DMS153 treated with DMSO at 0.1 percent for 48 hours (cell line): ENCODE data around the gene IGSF6.
"Not testable (repeated sequence)": the region's sequence is repeated elsewhere in the genome, so short reads cannot be mapped to it uniquely, and the experiment has no call there.

Experiments
- DNase-seq: peaks from one replicate; lab custom pipeline; 2025; ENCODE audit not compliant: unreplicated experiment; lab: John Stamatoyannopoulos, UW

The IGSF6 gene, protein sequence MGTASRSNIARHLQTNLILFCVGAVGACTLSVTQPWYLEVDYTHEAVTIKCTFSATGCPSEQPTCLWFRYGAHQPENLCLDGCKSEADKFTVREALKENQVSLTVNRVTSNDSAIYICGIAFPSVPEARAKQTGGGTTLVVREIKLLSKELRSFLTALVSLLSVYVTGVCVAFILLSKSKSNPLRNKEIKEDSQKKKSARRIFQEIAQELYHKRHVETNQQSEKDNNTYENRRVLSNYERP

DNA sequence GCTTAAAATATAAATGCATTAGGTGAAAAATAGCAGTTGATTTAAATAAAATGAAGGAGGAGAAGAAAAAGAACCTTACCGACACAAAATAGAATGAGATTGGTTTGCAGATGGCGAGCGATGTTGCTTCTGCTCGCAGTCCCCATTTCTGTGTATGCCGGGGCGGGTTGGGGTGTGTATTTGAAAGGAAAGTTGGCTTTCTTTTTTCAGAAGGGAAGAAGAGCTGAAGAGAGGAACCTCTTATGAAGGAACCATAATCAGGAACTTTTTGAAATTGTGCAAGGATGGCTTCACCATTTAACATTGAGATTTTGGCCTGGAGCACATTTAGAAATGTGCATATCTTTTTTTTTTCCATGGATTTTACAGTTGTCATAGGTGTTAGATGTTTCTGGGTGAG lies at the start of gene IGSF6:
Gene IGSF6, minus strand, starts transcription at position 156 of the 400 bp plus-strand sequence. Its CDS starts 10 bp downstream, at position 146.
- DNase-seq = no peak

DNA sequence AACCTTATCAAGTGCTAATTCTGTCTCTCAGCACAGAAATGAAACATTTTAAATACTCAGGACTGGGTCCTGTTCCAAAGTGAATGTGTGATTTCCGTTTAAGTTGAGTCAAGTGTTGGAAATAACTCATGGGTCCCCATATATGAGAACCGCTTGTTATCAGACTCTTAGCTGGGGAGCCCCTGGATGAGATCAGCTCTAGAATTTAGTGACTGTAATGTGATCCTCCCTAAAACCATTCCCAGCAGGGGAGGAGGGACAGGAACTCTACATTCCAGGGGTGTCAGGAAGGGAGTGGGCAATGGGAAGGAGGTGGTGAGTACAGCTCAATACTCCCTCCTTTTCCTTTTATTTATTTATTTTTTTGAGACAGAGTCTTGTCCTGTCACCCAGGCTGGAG lies 48.9 kb upstream of the IGSF6 start:
- DNase-seq = no peak

DNA sequence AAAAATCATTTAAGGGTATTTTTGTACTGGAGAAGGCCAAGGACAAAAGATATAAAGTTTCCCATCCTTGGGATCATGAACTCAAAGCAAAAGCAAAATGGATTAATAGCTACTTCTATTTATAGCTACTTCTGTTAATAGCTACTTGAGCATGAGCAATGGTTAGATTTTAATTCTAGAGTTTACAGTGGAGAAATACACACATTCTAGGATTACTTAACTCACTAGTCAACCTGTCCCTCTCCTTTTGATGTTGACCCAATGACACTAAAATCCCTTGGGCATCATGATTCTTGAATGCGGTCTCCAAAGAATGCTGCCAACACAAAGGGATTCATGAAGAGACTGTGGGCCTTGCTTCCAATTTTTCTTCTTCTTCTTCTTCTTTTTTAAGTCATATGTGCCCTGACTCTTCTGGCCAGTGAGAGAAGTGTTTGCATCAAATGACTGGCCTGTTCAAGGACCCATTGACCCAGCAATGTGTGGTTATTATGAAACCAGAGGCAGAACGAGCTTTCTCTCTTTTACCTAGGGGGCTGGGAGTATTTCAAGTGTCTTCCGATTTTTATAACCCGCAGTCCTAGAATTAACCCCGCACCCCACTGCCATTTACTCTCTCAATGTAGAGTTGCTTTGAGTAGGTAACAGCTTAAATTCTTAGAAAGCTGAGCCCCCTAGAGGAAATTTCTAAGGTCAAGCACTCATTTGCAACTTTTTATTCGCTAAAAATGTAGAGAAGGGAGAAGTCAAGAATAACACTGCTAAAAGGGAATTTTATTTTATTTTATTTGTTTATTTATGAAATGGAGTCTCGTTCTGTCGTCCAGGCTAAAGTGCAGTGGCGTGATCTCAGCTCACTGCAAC lies 46.0 kb upstream of the IGSF6 start:
- DNase-seq = no peak

DNA sequence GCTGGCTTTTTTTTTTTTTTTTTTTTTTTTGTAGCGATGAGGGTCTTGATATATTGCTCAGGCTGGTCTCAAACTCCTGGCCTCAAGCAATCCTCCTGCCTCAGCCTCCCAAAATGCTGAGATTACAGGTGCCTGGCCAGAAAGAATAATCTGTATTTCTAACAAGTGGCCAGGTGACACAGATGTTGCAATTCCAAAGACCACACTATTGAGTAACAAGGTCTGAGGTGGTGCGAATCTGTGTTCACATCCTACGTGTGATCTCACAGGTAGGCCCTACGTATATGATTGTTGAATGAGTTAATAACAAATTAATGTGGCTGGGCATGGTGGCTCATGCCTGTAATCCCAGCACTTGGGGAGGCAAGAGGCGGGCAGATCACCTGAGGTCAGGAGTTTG lies 44.6 kb upstream of the IGSF6 start:
- no peak for DNase-seq

DNA sequence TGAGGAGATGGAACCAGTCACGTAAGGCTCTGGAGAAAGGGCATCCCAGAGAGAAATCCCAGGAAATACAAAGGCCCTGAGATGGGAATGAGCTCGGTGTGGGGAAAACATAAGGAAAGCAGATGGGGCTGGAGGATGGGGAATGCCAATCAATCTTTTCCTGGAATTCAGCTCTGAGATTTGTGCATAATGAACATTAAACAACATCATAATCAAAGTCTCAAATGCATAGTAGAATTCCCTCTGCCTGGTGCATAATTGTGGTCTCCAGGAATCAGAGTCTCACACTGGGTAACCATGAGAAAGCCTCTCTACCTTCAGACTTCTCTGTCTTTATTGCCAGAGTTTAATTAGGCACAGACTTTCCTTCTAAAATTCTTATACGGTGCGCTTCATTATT lies 42.2 kb upstream of the IGSF6 start:
- DNase-seq = no peak

DNA sequence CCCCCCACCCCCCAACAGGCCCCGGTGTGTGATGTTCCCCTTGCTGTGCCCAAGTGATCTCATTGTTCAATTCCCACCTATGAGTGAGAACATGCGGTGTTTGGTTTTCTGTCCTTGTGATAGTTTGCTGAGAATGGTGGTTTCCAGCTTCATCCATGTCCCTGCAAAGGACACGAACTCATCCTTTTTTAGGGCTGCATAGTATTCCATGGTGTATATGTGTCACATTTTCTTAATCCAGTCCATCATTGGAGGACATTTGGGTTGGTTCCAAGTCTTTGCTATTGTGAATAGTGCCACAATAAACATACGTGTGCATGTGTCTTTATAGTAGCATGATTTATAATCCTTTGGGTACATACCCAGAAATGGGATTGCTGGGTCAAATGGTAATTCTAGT lies 38.6 kb upstream of the IGSF6 start:
- DNase-seq = not testable (repeated sequence)

DNA sequence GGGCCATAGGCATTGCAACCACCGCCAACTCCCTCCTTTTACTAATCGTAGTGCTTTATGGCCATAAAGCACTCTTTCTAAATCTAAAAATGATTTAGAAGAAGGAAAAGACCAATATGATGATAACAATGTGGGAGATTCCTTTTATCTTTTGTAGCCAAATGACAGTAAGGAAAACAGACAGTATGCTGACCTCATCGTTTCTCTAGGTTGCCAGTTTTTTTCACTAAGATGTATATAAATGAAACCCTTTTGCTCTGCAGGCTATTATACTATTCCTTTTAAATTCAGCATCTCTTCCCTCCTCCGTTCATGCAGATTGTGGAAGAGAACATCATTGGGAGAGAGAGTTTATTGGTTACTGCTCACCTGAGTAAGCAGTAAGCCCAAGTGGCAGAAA lies 36.7 kb upstream of the IGSF6 start:
- no peak for DNase-seq

DNA sequence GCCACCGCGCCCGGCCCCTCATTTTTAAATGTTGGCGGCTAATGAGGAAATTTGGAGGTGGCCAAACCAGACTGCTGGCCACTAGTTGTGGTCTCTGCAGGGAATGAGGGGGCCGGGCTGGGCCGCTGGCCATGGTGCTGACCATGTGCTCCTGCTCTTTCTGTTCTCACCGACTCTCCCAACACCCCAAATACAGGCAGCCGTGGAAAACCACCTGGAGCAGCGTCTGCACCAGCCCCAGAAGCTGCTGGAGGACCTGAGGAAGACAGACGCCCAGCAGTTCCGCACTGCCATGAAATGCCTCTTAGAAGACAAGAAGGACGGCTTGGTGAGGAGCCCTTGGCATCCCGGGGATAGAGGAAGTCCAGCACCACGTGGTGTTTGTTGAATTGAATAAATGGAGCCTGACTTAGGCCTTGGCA lies 32.6 kb upstream of the IGSF6 start:
- no peak for DNase-seq

DNA sequence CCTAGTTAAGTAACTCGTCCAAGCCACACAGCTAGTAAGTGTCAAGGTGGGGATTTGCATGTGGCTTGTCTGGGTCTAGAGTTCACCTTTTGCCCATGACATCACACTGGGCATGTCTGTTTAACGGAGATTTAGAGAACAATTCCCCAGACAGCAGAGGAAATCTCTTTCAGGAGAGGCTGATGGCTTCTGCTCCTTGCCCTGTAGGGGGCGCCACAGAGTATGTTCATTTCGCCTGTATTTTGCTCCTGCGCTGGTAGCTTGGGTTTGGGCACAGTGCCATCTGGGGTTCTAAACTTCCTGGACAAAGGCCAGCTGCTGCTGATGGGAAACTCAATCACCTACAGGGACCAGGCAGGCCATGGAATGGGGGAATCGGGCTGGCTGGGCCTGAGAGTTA lies 31.8 kb upstream of the IGSF6 start:
- no peak for DNase-seq

DNA sequence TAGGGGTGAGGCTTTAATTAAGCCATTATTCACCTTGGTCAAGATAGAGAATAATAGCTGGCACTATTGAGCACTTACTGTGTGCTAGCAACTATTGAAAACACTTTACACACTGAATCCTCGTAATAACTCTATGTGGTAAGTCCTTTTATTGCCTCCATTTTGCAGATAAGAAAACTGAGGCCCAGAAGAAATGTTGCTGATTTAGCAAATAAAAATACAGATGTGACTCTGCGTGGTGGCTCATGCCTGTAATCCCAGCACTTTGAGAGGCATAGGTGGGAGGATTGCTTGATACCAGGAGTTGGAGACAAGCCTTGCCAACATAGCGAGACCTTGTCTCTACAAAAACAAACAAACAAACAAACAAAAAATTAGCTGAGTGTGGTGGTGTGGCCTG lies 30.8 kb upstream of the IGSF6 start:
- no peak for DNase-seq

DNA sequence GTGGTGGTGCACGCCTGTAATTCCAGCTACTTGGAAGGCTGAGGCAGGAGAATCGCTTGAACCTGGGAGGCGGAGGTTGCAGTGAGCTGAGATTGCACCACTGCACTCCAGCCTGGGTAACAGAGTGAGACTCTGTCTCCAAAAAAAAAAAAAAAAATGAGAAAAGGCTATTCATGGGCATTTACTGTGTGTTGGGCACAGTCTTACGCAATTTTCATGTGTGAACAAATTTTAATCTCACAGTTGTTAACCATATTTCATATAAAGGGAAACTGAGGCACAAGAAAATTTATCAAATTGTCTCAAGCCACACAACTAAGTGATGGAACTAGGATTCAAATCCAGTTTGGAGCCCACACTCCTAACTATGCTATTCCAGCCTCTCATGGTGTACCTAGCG lies 28.3 kb upstream of the IGSF6 start:
- DNase-seq = not testable (repeated sequence)

DNA sequence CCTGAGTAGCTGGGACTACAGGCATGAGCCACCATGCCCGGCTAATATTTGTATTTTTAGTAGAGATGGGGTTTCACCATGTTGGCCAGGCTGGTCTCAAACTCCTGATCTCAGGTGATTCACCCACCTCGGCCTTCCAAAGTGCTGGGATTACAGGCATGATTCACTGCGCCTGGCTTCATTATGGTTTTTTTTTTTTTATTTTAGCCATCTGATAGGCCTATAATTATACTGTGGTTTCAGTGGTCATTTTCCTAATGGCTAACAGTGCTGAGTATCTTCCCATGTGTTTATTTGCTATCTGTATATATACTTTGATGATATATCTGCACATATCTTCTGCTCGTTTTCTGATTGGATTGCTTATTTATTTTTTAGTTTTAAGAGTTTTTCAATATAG lies 22.0 kb upstream of the IGSF6 start:
- not testable (repeated sequence) for DNase-seq

DNA sequence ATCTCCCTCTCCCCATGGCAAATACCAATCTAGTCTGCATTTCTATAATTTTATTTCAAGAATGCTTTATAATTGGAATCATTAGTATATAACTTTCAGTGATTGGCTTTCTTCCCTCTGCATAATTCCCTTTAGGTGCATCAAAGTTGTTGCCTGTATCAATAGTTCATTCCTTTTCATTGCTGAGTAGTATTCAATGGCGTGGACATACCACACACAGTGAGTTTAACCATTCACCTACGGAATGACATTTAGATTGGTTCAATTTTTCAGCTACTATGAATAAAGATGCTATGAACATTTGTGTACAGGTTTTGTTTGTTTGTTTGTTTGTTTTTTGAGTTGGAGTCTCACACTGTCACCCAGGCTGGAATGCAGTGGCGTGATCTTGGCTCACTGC lies 21.1 kb upstream of the IGSF6 start:
- no peak for DNase-seq

DNA sequence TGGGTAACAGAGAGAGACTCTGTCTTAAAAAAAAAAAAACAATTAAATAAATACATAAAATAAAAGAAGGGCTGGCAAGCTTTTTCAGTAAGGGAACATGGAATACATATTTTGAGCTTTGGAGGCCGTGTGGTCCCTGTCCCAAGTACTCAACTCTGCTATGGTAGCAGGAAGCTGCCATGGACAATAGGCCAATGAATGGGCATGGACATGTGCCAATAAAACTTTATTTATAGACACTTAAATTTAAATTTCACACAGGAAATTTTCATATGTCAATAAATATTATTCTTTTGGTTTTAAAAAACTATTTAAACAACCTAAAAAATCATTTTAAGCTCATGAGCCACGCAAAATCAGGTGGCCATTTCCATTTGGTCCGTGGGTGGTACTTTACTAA lies 15.2 kb upstream of the IGSF6 start:
- DNase-seq = no peak

DNA sequence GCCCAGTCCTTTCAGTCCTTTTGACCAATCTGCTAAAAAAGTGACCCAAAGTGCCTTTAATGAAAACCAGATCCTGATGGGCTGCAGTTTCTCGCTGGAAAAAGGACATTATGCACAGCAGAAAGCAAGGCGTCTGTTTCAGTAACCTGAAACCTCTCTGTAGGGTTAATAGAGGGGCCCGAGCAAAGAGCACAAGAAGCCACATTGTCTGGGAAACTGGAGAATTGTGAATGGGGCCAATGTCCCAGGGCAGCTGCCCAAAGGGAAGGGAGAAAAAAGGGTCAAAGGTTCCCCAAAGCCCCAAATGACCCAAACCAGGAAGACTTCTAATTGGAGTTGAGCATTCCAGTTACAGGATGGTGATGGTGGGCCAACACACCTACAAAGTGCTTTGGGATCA lies 14.4 kb upstream of the IGSF6 start:
- DNase-seq = no peak

DNA sequence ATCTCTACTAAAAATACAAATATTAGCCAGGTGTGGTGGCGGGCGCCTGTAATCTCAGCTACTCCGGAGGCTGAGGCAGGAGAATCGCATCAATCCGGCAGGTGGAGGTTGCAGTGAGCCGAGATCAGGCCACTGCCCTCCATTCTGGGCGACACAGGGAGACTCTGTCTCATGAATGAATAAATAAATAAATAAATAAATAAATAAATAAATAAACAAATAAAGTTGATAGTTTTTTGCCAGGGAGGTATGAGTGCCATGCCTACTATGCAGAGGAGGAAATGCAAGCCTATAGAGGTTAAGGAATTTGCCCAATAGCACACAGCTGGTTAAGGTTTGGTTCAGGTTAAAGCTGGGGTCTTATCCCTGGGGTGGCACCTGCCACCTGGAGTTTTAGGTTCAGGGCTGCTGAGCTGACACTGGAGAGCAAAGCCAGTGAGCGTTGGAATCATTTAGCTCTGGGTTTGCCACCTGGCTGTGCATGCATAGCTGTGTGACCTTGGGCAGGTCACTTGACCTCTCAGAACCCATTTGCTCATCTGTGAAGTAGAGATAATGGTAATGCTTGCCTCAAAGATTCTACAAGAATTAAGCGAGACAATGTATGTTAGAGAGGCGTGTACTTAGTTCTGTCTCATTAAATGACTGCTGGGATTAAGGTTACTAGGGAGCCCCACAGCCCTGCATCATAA lies 12.5 kb upstream of the IGSF6 start:
- no peak for DNase-seq

DNA sequence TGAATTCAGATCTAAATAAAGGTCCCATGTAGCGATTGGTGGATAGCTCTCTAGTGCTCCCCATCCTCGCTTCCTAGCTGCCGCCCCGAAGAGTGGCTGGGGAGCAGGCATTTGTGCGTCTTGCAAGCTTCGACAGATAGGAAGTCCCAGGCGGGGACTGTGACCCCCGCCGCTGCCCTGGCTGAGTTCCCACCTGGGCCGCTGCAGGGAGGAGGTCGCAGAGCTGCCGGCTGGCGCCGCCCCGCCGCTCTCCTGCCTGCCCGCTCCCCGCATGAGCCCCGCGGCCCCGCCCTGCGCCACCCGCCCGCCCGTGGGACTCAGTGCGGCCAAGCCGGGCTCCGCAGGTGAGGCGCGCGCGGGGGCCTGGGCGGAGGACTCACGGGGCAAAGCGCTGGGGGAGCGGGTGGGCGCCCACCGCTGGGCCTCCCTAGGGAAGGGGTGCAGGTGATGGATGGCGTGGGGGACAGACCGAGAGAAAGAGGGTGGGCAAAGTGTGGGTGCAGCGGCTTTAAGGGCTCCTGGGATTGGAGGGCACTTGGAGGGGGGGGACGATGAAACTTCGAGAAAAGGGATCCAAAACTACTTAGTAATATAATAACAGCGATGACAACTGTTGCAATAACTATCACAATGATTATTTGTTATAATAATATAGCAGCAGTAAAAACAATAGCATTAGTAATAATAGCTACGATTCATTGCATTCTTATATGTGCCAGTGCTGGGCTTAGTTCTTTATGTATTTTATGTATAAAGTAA lies 11.7 kb upstream of the IGSF6 start, which contains the start of gene OTOA:
Gene OTOA, plus strand, starts transcription at position 80 of the 759 bp plus-strand sequence. CDS start 14,547 bp downstream, outside the sequence.
- DNase-seq = no peak

DNA sequence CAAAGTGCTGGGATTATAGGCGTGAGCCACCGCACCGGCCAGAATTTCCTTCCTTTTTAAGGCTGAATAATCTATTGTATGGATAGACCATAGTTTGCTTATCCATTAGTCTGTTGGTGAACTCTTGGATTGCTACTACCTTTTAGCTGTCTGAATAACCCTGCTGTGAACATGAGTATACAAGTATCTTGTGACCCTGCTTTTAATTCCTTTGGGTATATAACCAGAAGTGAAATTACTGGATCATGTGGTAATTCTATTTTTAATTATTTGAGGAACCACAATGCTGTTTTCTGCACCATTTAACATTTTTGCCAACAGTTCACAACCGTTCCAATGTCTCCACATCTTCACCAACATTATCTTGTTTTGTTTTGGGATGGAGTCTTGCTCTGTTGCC lies 6.7 kb upstream of the IGSF6 start:
- no peak for DNase-seq

DNA sequence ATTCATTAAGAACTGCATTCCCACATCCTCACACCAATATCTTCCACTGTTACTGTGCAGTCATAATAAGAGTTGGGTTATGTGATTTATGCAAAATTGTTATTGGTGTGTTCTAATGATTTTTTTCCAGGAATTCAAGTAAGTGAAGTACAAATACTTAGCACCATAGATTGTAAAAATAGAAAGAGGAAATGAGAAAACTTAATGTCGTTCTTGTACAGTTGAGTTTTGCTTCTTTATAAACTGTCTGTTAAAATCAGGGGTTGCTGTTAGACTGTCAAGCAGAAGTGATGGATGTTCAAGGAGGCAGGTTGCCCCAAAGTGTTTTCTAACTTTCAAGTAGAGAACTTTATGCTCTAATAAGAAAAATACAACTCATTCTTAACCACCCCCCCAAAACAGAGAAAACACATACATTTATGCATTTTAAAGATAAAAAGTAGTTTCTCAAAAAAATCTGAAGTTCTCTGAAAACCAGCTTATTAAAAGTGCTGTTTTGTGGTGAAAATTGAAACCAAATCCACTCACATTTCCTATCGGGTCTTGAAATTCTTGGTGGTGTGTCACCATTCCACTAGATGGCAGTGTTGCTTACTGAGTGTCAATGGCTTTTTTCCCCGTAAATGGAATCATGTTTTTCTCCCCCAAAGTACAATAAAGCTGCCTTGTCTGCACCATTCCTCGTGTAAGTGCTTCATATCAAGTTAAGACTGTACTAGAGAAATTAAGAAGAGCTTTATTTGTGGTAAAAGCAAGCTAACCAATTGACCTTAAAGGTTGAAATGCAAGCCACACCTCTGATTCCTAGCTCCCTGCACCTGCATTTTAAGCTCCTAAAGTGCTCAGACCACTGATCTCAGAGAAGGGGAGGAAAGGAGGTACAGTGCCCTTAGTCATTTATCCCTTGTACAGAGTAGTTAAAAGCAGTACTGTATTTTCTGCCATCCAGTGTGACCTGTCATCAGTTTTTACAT lies 4.7 kb upstream of the IGSF6 start:
- peak; percentile 20 for DNase-seq

DNA sequence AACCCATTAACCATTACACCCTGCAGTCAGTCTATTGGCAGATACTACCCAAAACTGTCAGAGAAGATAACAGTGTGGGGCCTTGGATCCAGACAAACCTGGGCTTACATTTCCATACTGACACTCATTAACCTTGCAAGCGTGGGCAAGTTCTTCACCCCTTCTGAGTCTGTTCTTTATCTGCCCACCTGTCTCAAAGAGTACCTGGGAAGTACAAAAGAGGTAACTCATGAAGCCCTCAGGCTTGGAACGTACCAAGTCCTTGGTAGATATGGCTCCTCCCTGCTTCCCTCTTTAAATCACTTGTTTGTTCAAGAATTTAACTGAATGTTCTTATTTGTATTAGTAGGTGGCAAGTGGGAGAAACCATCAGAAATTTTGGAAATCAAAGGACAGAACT lies 2.5 kb upstream of the IGSF6 start:
- no peak for DNase-seq
